ENCODE measurements around the gene RGS9.

DNA sequence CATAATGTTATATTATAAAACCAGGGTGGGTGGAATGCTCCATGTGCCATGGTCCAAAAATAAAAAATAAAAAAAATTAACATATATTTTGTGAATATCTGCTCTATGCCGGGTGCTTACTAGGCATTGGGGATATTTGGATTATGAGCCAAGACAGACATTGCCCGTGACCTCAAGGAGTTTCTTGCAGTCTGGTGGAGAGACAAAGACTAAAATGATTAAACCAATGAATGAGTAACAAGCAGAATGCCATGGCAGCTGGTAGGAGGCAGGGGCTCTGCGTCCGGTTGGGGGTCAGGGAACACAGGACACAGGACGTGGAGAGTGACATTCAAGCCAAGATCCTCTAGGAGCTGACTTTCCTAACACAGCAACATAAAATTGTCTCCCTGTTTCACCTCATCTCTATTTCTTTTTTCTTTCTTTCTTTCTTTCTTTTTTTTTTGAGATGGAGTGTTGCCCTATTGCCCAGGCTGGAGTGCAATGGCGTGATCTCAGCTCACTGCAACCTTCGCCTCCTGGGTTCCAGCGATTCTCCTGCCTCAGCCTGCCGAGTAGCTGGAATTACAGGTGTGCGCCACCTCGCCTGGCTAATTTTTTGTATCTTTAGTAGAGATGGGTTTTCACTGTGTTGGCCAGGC lies 35.4 kb downstream of the RGS9 start:
- TF ChIP-seq, protein P1, sequence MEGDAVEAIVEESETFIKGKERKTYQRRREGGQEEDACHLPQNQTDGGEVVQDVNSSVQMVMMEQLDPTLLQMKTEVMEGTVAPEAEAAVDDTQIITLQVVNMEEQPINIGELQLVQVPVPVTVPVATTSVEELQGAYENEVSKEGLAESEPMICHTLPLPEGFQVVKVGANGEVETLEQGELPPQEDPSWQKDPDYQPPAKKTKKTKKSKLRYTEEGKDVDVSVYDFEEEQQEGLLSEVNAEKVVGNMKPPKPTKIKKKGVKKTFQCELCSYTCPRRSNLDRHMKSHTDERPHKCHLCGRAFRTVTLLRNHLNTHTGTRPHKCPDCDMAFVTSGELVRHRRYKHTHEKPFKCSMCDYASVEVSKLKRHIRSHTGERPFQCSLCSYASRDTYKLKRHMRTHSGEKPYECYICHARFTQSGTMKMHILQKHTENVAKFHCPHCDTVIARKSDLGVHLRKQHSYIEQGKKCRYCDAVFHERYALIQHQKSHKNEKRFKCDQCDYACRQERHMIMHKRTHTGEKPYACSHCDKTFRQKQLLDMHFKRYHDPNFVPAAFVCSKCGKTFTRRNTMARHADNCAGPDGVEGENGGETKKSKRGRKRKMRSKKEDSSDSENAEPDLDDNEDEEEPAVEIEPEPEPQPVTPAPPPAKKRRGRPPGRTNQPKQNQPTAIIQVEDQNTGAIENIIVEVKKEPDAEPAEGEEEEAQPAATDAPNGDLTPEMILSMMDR (IDR thresholded peaks at IDR 0.05 in 4 of 5, conservative IDR thresholded peaks at IDR 0.05 in 1 of 5): no peak
- TF ChIP-seq POLR2A (IDR thresholded peaks at IDR 0.05): no peak

Data from gastrocnemius medialis (tissue), 4 donors.